HUES6 (cell line): ENCODE measurements around the gene MEX3D.

Experiments
- H3K27ac ChIP-seq: 2 replicates; pipeline ENCODE4 v1.7.0; 2013; ENCODE audit warnings: low read depth, mild to moderate bottlenecking, low read length, inconsistent platforms
- H3K27me3 ChIP-seq: 2 replicates; pipeline ENCODE4 v1.6.1; 2013; ENCODE audit warnings: low read length; ENCODE audit not compliant: control insufficient read depth, insufficient read depth
- H3K36me3 ChIP-seq: 2 replicates; pipeline ENCODE4 v1.6.1; 2013; ENCODE audit warnings: low read length; ENCODE audit not compliant: control insufficient read depth, insufficient read depth
- H3K4me1 ChIP-seq: 2 replicates; pipeline ENCODE4 v1.6.1; 2013; ENCODE audit warnings: low read length; ENCODE audit not compliant: control insufficient read depth, insufficient read depth
- H3K4me3 ChIP-seq: 2 replicates; pipeline ENCODE4 v1.5.1; 2013; ENCODE audit warnings: low read depth, low read length
- H3K9ac ChIP-seq: one replicate; pipeline ENCODE4 v1.6.1; 2013; ENCODE audit warnings: mild to moderate bottlenecking, low read length
- H3K9me3 ChIP-seq: 2 replicates; pipeline ENCODE4 v1.6.1; 2013; ENCODE audit warnings: low read depth, low read length; ENCODE audit not compliant: control insufficient read depth, insufficient read depth

The MEX3D gene

GRCh38 chr19:1568320-1569019 lies at the start of gene MEX3D:
MEX3D (minus strand) TSS chr19:1568325; CDS start chr19:1568058, 267 bp downstream.
- Histone ChIP-seq H3K27me3 (peaks cover 24% of the 10 kb centered on the region), H3K9me3 (no peaks in the 10 kb centered on the region), H3K4me1 (peaks cover 7% of the 10 kb centered on the region), H3K4me3 (peak within 1 kb of the TSS; percentile 93), H3K36me3 (peaks cover 14% of the 10 kb centered on the region), H3K9ac (peak within 1 kb of the TSS; percentile 99), H3K27ac (peak within 1 kb of the TSS; percentile 90; the same call in 1 of the 2 replicates)

- H3K27ac ChIP-seq, result no peak overlapping the region
- no peak overlapping the region for H3K9ac ChIP-seq
- no peaks in the 10 kb centered on the region for H3K4me1 ChIP-seq
- H3K4me3 ChIP-seq, result no peak overlapping the region
- H3K27me3 ChIP-seq, result no peaks in the 10 kb centered on the region
- no peaks in the 10 kb centered on the region for H3K9me3 ChIP-seq
- H3K36me3 ChIP-seq, result peaks cover 94% of the 10 kb centered on the region
Measured at GRCh38 chr19:1616875-1617274, 48.8 kb upstream of the MEX3D start.

DNA sequence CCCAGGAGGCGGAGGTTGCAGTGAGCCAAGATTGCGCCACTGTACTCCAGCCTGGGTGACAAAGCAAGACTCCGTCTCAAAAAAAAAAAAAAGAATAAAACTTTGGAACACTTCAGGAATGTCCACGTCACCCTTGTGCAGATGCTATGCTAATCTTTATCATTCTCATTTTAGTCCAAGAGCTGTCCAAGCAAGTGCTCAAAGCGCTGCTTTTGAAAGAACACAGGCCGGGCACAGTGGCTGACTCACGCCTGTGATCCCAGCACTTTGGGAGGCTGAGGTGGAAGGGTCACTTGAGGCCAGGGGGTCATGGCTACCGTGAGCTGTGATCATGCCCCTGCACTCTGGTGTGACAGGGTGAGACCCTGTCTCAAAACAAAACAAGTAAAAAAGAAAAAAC lies 48.3 kb upstream of the MEX3D start:
- H3K27ac ChIP-seq, result no peak overlapping the region
- no peak overlapping the region for H3K4me3 ChIP-seq
- no peaks in the 10 kb centered on the region for H3K9me3 ChIP-seq
- no peaks in the 10 kb centered on the region for H3K4me1 ChIP-seq
- peaks cover 94% of the 10 kb centered on the region for H3K36me3 ChIP-seq
- H3K27me3 ChIP-seq, result no peaks in the 10 kb centered on the region
- no peak overlapping the region for H3K9ac ChIP-seq

- Histone ChIP-seq H3K27ac (no peak overlapping the region), H3K9ac (no peak overlapping the region), H3K4me1 (no peaks in the 10 kb centered on the region), H3K4me3 (no peak overlapping the region), H3K27me3 (no peaks in the 10 kb centered on the region), H3K9me3 (no peaks in the 10 kb centered on the region), H3K36me3 (peaks cover 92% of the 10 kb centered on the region)
Measured at GRCh38 chr19:1615156-1615765, 47.1 kb upstream of the MEX3D start.

DNA sequence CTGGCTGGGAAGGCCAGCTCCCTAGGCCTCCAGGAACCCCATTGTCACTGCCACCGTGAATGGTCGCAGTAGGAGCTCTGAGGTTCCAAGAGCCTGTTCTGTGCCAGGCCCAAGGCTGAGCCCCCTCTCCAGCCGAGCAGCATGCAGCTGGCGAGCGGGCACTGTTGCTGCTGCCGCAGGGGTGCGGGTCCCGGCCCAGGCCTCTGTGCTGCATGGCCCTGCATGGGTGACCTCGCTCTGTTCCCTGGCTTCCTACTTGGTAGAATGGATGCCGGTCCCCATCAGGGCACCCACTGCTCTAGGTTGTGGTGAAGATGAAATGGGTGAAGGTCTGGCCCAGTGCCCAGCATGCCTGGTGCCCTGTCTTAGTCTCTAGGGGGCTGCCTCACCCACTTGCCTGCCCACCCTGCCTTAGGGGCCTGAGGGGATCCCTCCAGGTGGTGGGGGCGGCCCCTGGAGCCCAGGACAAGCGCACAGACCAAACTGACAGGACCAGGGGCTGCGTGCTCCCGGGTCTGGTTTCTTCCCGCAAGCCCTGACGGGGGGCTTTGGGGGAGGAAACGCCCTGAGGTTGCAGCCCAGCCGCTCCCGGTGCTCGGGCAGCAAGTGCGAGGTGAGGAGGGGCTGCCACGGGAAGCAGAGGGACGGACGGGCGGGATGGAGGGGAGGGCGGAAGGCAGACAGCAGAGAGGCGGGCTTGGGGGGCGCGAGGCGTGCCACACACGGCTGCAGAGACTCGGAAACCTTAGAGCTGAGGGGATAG lies 45.9 kb upstream of the MEX3D start:
- Histone ChIP-seq H3K4me1 (no peaks in the 10 kb centered on the region), H3K4me3 (no peak overlapping the region), H3K9me3 (no peaks in the 10 kb centered on the region), H3K9ac (no peak overlapping the region), H3K36me3 (peaks cover 89% of the 10 kb centered on the region), H3K27me3 (no peaks in the 10 kb centered on the region), H3K27ac (no peak overlapping the region)

DNA sequence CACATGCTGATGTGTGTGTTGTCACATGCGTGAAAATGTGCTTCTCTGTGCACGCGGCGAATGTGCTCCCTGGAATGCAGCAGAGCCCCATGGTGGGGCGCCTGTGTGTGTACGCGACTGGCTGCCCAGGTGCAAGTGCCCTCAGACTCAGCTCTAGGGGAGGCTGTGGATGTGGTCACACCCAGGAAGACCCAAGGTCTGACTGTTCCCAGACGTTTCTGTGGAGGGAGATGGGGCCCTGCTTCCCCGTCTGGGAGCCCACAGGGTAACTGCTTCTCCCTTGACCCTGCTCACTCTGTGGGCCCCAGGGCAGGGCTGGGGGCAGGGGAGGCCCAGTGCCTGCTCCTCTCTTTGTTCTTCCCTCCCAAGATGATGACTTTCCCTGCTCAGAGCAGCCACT lies 45.0 kb upstream of the MEX3D start:
- peaks cover 82% of the 10 kb centered on the region for H3K36me3 ChIP-seq
- H3K4me3 ChIP-seq, result no peak overlapping the region
- no peak overlapping the region for H3K27ac ChIP-seq
- no peak overlapping the region for H3K9ac ChIP-seq
- H3K9me3 ChIP-seq, result no peaks in the 10 kb centered on the region
- H3K27me3 ChIP-seq, result no peaks in the 10 kb centered on the region
- H3K4me1 ChIP-seq, result no peaks in the 10 kb centered on the region

DNA sequence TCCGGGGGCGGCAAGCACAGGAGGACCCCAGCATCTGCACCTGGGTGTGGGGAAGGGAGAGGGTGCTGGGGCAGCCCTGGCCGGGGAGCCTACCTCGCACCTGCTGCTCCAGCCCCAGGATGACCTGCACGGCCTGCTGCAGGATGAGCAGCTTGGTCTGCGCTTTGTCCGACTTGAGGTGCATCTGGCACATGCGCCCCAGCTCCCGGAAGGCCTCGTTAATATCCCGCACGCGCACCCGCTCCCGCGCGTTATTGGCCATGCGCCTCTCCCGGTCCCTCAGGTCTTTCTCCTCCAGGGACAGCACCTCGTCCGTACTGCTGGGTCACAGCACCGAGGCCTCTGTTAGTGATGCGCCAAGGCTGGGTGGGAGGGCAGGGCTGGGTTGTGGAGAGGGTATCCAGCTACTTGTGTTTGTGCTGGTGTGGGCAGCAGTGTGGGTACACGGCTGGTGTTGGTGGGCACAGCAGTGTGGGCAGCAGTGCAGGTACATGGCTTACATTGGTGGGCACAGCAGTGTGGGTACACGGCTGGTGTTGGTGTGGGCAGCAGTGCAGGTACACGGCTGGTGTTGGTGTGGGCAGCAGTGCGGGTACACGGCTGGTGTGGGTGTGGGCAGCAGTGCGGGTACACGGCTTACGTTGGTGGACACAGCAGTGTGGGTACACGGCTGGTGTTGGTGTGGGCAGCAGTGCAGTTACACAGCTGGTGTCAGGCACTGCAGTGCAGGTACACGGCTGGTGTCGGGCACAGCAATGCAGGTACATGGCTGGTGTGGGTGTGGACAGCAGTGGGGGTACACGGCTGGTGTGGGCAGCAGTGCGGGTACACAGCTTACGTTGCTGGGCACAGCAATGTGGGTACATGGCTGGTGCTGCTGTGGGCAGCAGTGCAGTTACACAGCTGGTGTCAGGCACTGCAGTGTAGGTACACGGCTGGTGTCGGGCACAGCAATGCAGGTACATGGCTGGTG lies 44.3 kb upstream of the MEX3D start:
- Histone ChIP-seq H3K27ac (no peak overlapping the region), H3K4me3 (no peak overlapping the region), H3K27me3 (no peaks in the 10 kb centered on the region), H3K36me3 (peaks cover 75% of the 10 kb centered on the region), H3K9me3 (no peaks in the 10 kb centered on the region), H3K4me1 (no peaks in the 10 kb centered on the region), H3K9ac (no peak overlapping the region)

DNA sequence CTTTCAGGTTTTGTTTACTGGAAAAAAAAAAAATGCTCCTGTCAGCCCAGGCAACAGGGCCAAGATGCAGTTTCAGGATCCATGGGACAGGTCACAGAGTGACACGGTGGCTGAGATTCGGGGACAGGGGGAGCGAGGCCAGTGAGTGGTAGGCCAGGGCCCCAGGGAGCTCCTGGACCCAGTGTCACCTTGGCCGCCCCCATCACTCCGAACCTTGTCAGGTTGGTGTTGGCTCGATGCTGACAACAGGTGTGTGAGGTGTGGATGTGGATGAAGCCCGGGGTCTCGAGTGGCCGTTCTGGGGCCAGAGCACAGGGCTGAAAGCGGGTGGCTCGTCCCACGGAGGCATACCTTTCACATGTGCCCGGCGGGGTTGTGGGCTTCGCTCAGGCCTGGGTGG lies 43.2 kb upstream of the MEX3D start:
- H3K9me3 ChIP-seq, result no peaks in the 10 kb centered on the region
- peaks cover 2% of the 10 kb centered on the region; the same call in 1 of the 2 replicates for H3K4me1 ChIP-seq
- no peak overlapping the region for H3K27ac ChIP-seq
- H3K36me3 ChIP-seq, result peaks cover 65% of the 10 kb centered on the region
- H3K9ac ChIP-seq, result no peak overlapping the region
- H3K4me3 ChIP-seq, result no peak overlapping the region
- H3K27me3 ChIP-seq, result no peaks in the 10 kb centered on the region

DNA sequence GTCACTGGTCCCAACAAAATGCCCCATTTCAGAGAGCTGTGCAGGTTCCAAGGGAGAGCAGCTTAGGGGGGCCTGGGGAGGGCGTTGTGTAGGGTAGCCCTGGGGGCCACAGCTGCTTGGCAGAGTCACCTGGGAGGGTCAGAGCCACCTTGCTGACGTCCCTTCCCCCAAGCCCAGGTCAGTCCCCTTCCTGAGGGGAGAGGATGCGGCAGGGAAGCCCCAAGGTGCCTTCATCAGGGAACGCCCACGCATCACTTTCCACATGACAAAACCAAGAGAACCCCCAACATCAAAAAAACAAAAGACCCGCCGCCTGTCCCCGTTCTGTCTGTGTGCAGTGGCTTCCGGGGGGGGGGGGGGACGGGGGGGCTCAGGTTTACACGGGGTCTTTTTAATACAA lies 42.5 kb upstream of the MEX3D start:
- no peak overlapping the region for H3K27ac ChIP-seq
- H3K27me3 ChIP-seq, result no peaks in the 10 kb centered on the region
- H3K4me1 ChIP-seq, result peaks cover 4% of the 10 kb centered on the region; the same call in 1 of the 2 replicates
- no peak overlapping the region for H3K4me3 ChIP-seq
- H3K9me3 ChIP-seq, result no peaks in the 10 kb centered on the region
- peaks cover 58% of the 10 kb centered on the region for H3K36me3 ChIP-seq
- H3K9ac ChIP-seq, result no peak overlapping the region

- H3K4me1 ChIP-seq, result peaks cover 4% of the 10 kb centered on the region; the same call in 1 of the 2 replicates
- no peak overlapping the region for H3K27ac ChIP-seq
- H3K27me3 ChIP-seq, result no peaks in the 10 kb centered on the region
- peaks cover 51% of the 10 kb centered on the region for H3K36me3 ChIP-seq
- no peaks in the 10 kb centered on the region for H3K9me3 ChIP-seq
- no peak overlapping the region for H3K4me3 ChIP-seq
- H3K9ac ChIP-seq, result no peak overlapping the region
Measured at GRCh38 chr19:1609680-1610474, 41.8 kb upstream of the MEX3D start.
